ENCODE results near the gene MAP1LC3B2. TPM values are rescaled to one million over a fixed set of nuclear protein-coding genes. Genes with fewer than 3 reads are reported as not detected.
A peak's percentile ranks its signal among the peaks of the same experiment; 100 is the strongest.

MAP1LC3B2 gene
- total RNA-seq, 4 donors from 2014 or later, result 0.76 TPM; not detected in 2

GRCh38 chr12:116544656-116545055 lies 14.5 kb upstream of the MAP1LC3B2 start:
- H3K27me3 ChIP-seq, result no peaks in the 10 kb centered on the region
- no peak for DNase-seq

DNA sequence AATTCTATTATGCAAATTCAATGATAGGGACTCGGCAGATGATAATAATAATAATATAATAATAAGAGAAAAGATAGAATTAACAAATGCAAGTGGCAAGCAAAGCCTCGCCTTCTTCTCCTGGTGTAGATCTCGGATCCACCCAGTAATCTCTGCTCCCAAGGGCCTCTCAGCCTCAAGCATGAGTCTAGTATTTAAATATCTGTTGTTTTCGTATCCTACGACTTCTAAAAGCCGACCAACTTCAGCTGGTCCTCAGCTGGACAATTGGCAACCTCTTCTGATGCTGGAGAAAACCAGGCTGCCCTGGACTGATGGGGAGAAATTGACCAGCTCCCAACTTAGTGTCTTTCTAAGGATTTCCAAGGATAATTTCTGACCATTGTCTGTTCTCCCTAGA lies 14.0 kb upstream of the MAP1LC3B2 start:
- no peak for DNase-seq
- Histone ChIP-seq H3K4me3 (no peak overlapping the region), H3K36me3 (no peaks in the 10 kb centered on the region), H3K9me3 (no peaks in the 10 kb centered on the region), H3K27me3 (no peaks in the 10 kb centered on the region), H3K27ac (peak overlapping the region in 1 of 4 donors; percentile 65), H3K4me1 (peaks cover 3 to 50% (median 27%) of the 10 kb centered on the region in 3 donors)
- intact Hi-C loops (cut with DNase I), result no loop called here
- TF ChIP-seq, protein P1, sequence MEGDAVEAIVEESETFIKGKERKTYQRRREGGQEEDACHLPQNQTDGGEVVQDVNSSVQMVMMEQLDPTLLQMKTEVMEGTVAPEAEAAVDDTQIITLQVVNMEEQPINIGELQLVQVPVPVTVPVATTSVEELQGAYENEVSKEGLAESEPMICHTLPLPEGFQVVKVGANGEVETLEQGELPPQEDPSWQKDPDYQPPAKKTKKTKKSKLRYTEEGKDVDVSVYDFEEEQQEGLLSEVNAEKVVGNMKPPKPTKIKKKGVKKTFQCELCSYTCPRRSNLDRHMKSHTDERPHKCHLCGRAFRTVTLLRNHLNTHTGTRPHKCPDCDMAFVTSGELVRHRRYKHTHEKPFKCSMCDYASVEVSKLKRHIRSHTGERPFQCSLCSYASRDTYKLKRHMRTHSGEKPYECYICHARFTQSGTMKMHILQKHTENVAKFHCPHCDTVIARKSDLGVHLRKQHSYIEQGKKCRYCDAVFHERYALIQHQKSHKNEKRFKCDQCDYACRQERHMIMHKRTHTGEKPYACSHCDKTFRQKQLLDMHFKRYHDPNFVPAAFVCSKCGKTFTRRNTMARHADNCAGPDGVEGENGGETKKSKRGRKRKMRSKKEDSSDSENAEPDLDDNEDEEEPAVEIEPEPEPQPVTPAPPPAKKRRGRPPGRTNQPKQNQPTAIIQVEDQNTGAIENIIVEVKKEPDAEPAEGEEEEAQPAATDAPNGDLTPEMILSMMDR (IDR thresholded peaks at IDR 0.05), result no peak
- 59 to 71% methylated on average over 6 of the region's 6 CpGs for WGBS, 2 donors

More at GRCh38 chr12:116544656-116545055, 14.5 kb upstream of the MAP1LC3B2 start:
- H3K4me1 ChIP-seq, result peaks cover 8 to 55% (median 32%) of the 10 kb centered on the region in 3 donors
- intact Hi-C loops (cut with DNase I), result no loop called here
- peak overlapping the region in 2 of 4 donors; percentile 65 to 73 for H3K27ac ChIP-seq
- WGBS, 2 donors, result 33 to 42% methylated on average over 4 to 5 of the region's 5 CpGs
- H3K4me3 ChIP-seq, result no peak overlapping the region
- TF ChIP-seq, protein P1 (IDR thresholded peaks at IDR 0.05), result no peak
- TF ChIP-seq POLR2A (IDR thresholded peaks at IDR 0.05), result no peak
- H3K36me3 ChIP-seq, result no peaks in the 10 kb centered on the region
- H3K9me3 ChIP-seq, result no peaks in the 10 kb centered on the region

DNA sequence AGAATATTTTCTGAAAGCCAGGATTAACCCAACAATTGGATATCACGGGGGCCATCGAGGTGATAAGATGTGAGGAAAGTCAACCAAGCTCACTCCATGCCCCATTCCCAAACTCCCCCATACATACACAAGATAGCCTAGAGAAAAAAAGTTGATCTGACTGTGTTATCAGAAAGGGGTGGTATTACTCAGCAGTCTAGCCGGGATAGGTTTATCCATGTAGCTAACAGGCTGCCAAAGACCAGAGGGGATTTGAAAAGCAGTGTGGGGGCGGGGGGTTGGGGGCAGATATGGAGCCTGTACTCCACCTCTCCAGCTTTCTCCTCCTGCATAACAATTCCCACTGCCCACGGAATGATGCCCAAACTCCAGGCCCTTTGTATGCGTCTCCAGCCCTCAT lies 13.2 kb upstream of the MAP1LC3B2 start:
- DNase-seq, result no peak
- TF ChIP-seq POLR2A (IDR thresholded peaks at IDR 0.05), result no peak
- TF ChIP-seq, protein P1 (IDR thresholded peaks at IDR 0.05), result no peak
- no peaks in the 10 kb centered on the region for H3K9me3 ChIP-seq
- H3K27me3 ChIP-seq, result no peaks in the 10 kb centered on the region
- H3K4me3 ChIP-seq, result no peak overlapping the region
- intact Hi-C loops (cut with DNase I), result no loop called here
- H3K4me1 ChIP-seq, result peaks cover 0 to 42% (median 21%) of the 10 kb centered on the region in 3 donors
- 79 to 94% methylated on average over 4 of the region's 6 CpGs for WGBS, 2 donors
- H3K36me3 ChIP-seq, result no peaks in the 10 kb centered on the region
- peak overlapping the region in 1 of 4 donors; percentile 21 for H3K27ac ChIP-seq

GRCh38 chr12:116547955-116548501 lies 11.2 kb upstream of the MAP1LC3B2 start:
- TF ChIP-seq POLR2A (IDR thresholded peaks at IDR 0.05), result no peak
- TF ChIP-seq, protein P1 (IDR thresholded peaks at IDR 0.05), result no peak
- no peaks in the 10 kb centered on the region for H3K9me3 ChIP-seq
- peak overlapping the region in 1 of 4 donors; percentile 28 for H3K27ac ChIP-seq
- intact Hi-C loops (cut with DNase I), result no loop called here
- H3K4me3 ChIP-seq, result no peak overlapping the region
- no peaks in the 10 kb centered on the region for H3K36me3 ChIP-seq
- 56 to 77% methylated on average over 6 to 7 of the region's 10 CpGs for WGBS, 2 donors
- H3K27me3 ChIP-seq, result no peaks in the 10 kb centered on the region
- no peak for DNase-seq
- H3K4me1 ChIP-seq, result peaks cover 0 to 33% (median 16%) of the 10 kb centered on the region in 3 donors

DNA sequence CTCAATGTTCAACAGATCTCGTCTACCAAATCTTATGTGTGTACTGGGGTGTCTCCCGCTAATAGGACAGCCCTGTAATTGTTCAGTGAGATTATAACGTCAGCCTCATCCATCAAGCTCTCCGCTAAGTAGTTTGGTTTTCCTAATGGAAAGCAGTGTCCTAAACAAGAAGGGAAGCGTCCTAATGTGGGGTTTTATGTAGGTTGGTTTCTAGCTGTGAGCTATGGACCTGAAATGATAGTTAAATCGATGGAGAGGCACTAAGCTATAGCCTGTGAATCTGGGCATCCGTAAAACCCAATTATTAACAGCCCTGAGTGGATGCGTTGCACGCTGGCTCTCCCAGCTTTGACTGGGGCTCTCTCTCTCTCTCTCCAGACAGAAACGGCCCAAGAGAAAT lies 9.2 kb upstream of the MAP1LC3B2 start:
- Histone ChIP-seq H3K27me3 (no peaks in the 10 kb centered on the region), H3K4me3 (no peak overlapping the region), H3K36me3 (no peaks in the 10 kb centered on the region), H3K27ac (no peak overlapping the region), H3K4me1 (peaks cover 0 to 14% (median 5%) of the 10 kb centered on the region in 3 donors), H3K9me3 (no peaks in the 10 kb centered on the region)
- intact Hi-C loops (cut with DNase I), result no loop called here
- 80 to 90% methylated on average over 10 of the region's 10 CpGs for WGBS, 2 donors
- TF ChIP-seq POLR2A (IDR thresholded peaks at IDR 0.05), result no peak
- no peak for DNase-seq

- H3K36me3 ChIP-seq, result no peaks in the 10 kb centered on the region
- H3K9me3 ChIP-seq, result no peaks in the 10 kb centered on the region
- 79 to 87% methylated on average over 2 of the region's 2 CpGs for WGBS, 2 donors
- no peak overlapping the region for H3K27ac ChIP-seq
- DNase-seq, result no peak
- no peaks in the 10 kb centered on the region for H3K27me3 ChIP-seq
- TF ChIP-seq POLR2A (IDR thresholded peaks at IDR 0.05), result no peak
- TF ChIP-seq, protein P1 (IDR thresholded peaks at IDR 0.05), result no peak
- intact Hi-C loops (cut with DNase I), result no loop called here
- H3K4me1 ChIP-seq, result peaks cover 0 to 5% (median 5%) of the 10 kb centered on the region in 3 donors
- H3K4me3 ChIP-seq, result no peak overlapping the region
Measured at GRCh38 chr12:116551151-116551550, 8.0 kb upstream of the MAP1LC3B2 start.

All from esophagus squamous epithelium (tissue), 5 donors.